ENCODE results near the gene RGS7. TPM values are rescaled to one million over a fixed set of nuclear protein-coding genes. Genes with fewer than 3 reads are reported as not detected.

The RGS7 gene
- total and polyA plus RNA-seq, 2 of the 8 experiments (the other 6 are each of a cell fraction or from before 2014, with no cell fraction given) = 1.6 to 3.0 TPM

- no peak for TF ChIP-seq CHD7 (IDR thresholded peaks at IDR 0.05; ENCODE audit: insufficient replicate concordance, low read length)
- TF ChIP-seq EZH2 (IDR thresholded peaks at IDR 0.05; ENCODE audit: low read depth, low read length, severe bottlenecking) = no peak
- TF ChIP-seq ZNF274 (IDR thresholded peaks at IDR 0.05; ENCODE audit: borderline replicate concordance, extremely low read depth, low read length) = no peak
- no peak for TF ChIP-seq E2F6 (IDR thresholded peaks at IDR 0.05)
- no peak for TF ChIP-seq POU5F1 (IDR thresholded peaks at IDR 0.05; ENCODE audit: low read depth, low read length)
- TF ChIP-seq TAF7 (optimal IDR thresholded peaks at IDR 0.05; ENCODE audit: borderline replicate concordance, low read depth, low read length) = no peak
- TF ChIP-seq CHD2 (IDR thresholded peaks at IDR 0.05; ENCODE audit: low read length) = no peak
- TF ChIP-seq GTF2F1 (IDR thresholded peaks at IDR 0.05; ENCODE audit: borderline replicate concordance, low read depth, low read length) = no peak
- no peak for TF ChIP-seq POLR2AphosphoS5 (IDR thresholded peaks at IDR 0.05; ENCODE audit: low read depth, low read length)
- no peak for TF ChIP-seq KDM5A (IDR thresholded peaks at IDR 0.05; ENCODE audit: low read length)
- TF ChIP-seq, protein P1, sequence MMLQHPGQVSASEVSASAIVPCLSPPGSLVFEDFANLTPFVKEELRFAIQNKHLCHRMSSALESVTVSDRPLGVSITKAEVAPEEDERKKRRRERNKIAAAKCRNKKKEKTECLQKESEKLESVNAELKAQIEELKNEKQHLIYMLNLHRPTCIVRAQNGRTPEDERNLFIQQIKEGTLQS (IDR thresholded peaks at IDR 0.05; ENCODE audit: insufficient read depth, low read depth, low read length) = no peak
Observed at GRCh38 chr1:240860023-240860422, 497.0 kb downstream of the RGS7 start (continued).
